ENCODE measurements around the gene MINDY4. TPM values are rescaled to one million over a fixed set of nuclear protein-coding genes. Genes with fewer than 3 reads are reported as not detected.

Gene MINDY4
- total and polyA plus RNA-seq, 2 donors (not counting 1 experiment from before 2014, with no cell fraction given) = 0.12 to 1.1 TPM

GRCh38 chr7:30778255-30779025 lies 7.2 kb downstream of the MINDY4 start:
- CTCF ChIA-PET = no interaction called here
- H3K27ac ChIP-seq (ENCODE audit: low read length in 2 of 2) = no peak overlapping the region
- no peak overlapping the region for H3K9ac ChIP-seq (ENCODE audit: low read length)

More at GRCh38 chr7:30778255-30779025, 7.2 kb downstream of the MINDY4 start:
- H3K4me1 Mint-ChIP-seq = no peaks in the 10 kb centered on the region
- no peaks in the 10 kb centered on the region for H3K79me2 ChIP-seq (ENCODE audit: control insufficient read depth, insufficient read depth, low read length)
- no peak overlapping the region for H3K4me2 ChIP-seq (replicated peaks; ENCODE audit: low read depth, low read length, poor library complexity, severe bottlenecking)
- H3K27me3 ChIP-seq (replicated peaks in 1 of 4; ENCODE audit: control extremely low read depth in 1 of 4, control insufficient read depth in 3 of 4, insufficient read depth in 4 of 4, low read length in 3 of 4) = no peaks in the 10 kb centered on the region
- no peak overlapping the region for H2AFZ ChIP-seq (ENCODE audit: insufficient read depth, low read depth, low read length, poor library complexity, severe bottlenecking)
- ATAC-seq (ENCODE audit: low read depth) = no peak
- H3K9me3 ChIP-seq (ENCODE audit: control extremely low read depth in 1 of 3, control insufficient read depth in 2 of 3, insufficient read depth in 1 of 3, low read length in 2 of 3) = no peaks in the 10 kb centered on the region
- WGBS (ENCODE audit: insufficient coverage) = 94% methylated on average over 7 of the region's 15 CpGs
- intact Hi-C loops (cut with micrococcal nuclease) = no loop called here
- no peaks in the 10 kb centered on the region for H3K9me3 Mint-ChIP-seq (ENCODE audit: insufficient read depth)
- H3K36me3 ChIP-seq (replicated peaks in 1 of 2; ENCODE audit: control extremely low read depth in 1 of 2, control insufficient read depth in 1 of 2, extremely low read depth in 1 of 2, insufficient read depth in 2 of 2, low read length in 1 of 2) = no peaks in the 10 kb centered on the region
- H4K20me1 ChIP-seq (ENCODE audit: control insufficient read depth, insufficient read depth, low read length, poor library complexity, severe bottlenecking) = no peaks in the 10 kb centered on the region
- no peaks in the 10 kb centered on the region for H3K4me1 ChIP-seq (ENCODE audit: control insufficient read depth in 2 of 2, insufficient read depth in 2 of 2, low read length in 2 of 2)
- H3K4me3 ChIP-seq (ENCODE audit: control extremely low read depth in 1 of 5, extremely low read depth in 1 of 5, insufficient read depth in 1 of 5, low read depth in 2 of 5, low read length in 4 of 5) = no peak overlapping the region
- TF ChIP-seq EZH2 (IDR thresholded peaks at IDR 0.05; ENCODE audit: borderline replicate concordance, insufficient read depth, low read depth, low read length, poor library complexity, severe bottlenecking) (no peak), CTCF (IDR thresholded peaks at IDR 0.05) (no peak)
- H3K4me3 Mint-ChIP-seq = no peak overlapping the region
- H3K27ac Mint-ChIP-seq = no peak overlapping the region
- H3K27me3 Mint-ChIP-seq = no peaks in the 10 kb centered on the region
- POLR2A ChIA-PET = no interaction called here
- DNase-seq = no peak
